NCI-H2171 treated with DMSO at 0.1 percent for 48 hours (cell line): ENCODE data around the gene RAD51B.
"Not testable (repeated sequence)": the region's sequence is repeated elsewhere in the genome, so short reads cannot be mapped to it uniquely, and the experiment has no call there.

Experiments used
- DNase-seq: peaks from one replicate; lab custom pipeline; 2025; lab: John Stamatoyannopoulos, UW

RAD51B gene

DNA sequence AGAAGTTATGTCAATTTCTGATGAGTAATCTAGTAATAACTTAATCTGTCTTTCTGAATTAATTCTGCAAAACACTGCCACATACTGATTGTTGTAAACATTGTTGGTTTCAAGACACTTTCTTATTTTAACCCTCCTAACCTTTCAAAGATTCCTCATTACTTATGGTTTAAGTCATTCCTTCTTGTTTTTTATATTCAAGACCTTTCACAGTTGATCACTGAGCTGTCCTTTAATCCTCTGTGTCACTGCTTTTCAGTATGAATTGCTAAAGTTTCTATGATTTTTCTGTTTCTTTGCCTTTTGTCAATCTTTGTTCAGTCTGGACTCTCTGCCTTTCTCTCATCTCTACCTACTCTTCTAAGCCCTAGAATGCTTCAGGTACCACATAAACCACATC lies 164.7 kb downstream of the RAD51B start:
- no peak for DNase-seq

DNA sequence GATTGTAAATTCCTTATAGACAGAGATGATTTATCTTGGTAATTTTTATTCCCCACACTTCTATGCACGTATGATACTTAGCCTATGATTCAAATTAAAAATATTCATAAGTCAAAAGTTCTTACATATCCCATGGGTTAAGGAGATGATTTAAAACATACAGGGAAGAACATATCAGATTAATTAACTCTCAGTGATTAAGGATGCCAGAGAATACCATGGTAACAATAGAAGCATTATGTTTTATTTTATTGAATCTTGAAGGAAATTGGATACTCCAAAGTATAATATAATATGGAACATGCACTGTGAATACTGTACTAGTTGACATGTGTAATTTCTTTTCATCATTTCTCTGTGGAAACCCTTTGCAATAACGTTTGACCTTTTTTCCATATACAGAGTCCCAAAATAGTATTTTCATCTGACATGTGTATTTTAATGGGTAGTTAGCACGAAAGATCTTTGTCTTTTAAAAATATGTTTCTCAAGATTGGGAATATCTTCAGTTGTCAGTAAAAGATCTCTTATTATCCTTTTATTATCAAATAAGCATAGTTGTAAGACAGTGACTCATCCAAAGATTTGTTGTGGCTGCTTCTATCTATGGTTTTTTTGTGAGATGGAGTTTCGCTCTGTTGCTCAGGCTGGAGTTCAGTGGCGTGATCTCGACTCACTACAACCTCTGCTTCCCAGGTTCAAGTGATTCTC lies 166.7 kb downstream of the RAD51B start:
- no peak for DNase-seq

DNA sequence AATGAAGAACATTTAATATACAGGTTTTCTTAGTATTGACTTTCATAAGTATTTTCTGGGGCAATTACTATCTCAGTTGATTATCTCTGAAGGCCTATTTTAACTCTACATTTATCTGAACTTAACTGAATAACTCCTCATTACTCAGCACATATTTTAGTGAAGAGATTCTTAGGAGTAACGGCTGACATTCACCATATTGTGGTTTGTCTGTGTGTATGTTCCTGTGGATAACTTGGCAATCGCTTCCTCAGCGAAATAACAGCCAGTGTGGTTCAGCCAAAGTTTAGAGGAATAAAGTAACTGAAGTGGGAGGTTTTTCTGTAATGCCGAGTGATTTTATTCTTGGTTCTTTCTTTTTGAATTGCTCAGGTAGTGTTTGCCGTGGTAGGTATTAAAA lies 168.0 kb downstream of the RAD51B start:
- DNase-seq = no peak

DNA sequence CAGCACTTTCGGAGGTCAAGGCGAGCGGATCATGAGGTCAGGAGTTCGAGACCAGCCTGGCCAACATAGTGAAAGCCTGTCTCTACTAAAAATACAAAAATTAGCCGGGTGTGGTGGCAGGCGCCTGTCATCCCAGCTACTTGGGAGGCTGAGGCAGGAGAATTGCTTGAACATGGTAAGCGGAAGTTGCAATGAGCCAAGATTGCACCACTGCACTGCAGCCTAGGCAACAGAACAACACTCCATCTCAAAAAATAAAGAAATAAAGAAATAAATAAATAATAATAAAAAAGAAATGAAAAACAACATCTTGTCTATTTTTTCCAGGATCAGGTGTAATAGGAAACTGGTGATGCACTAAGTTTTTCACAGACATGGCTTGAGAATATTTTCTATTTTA lies 168.6 kb downstream of the RAD51B start:
- DNase-seq = not testable (repeated sequence)

DNA sequence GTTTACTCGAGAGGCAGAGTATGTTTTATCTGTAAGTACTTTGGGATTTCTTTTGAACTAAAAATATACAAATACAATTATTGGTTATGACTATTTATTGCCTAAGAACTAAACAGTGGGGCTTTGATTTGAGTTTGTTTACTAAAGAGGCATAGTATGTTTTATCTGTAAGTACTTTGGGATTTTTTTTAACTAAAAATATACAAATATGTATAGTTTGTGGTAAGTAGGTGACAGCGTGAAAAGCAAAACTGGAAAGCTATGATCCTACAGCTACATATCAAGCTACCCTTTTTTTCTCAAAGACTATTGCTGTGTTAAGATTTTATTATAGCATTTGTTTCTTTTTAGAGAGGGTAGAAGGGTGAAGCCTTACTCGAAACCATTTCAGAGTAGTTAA lies 171.0 kb downstream of the RAD51B start:
- DNase-seq = no peak

DNA sequence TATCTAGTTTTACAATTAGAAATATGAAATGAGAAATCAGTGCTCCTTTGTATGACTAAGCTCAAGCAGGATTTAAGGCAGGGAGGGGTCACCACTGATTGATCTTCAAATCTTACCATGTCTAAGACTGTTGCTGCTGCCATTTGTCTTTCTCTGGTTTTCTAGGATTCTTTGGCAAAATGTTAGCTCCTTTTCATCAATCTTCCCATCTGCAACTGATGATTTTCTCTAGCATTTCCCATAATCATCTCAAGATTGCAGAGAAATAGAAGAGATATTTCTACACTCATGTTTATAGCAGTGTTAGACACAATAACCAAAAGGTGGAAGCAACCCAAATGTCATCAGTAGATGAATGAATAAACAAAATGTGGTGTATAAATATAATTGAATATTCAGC lies 175.0 kb downstream of the RAD51B start:
- DNase-seq = no peak

DNA sequence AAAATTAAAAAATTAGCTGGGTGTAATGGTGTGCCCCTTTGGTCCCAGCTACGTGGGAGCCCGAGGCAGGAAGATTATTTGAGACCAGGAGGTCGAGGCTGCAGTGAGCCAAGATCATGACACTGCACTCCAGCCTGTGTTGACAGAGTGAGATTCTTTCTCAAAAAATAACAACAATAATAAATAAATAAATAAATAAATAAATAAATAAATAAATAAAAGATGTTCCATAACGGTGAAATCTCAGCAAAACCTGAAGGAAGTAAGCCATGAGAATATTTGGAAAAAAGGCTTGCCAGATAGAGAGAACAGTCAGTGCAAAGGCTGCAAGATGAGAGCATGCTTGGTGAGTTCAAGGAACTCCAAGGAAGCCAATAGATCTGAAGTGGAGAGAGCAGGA lies 176.7 kb downstream of the RAD51B start:
- no peak for DNase-seq

DNA sequence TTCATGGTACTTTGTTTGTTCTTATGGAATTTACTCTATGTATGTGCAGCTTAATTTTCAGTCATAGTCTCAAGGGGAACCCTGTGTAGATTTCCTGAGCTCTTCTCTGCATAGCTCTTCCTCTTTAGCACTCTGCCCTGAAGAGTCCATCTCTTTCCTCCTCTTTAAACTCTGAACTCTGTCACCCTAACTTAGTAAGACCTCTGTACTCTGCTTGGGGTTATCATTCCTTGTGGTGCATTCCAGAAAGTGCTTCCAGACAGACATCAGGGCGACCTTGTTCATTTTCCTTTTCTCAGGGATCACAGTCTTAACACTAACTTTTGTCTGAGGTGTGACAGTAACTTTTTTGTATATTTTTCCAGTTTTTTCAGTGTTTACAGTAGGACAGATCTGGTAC lies 179.3 kb downstream of the RAD51B start:
- DNase-seq = no peak

DNA sequence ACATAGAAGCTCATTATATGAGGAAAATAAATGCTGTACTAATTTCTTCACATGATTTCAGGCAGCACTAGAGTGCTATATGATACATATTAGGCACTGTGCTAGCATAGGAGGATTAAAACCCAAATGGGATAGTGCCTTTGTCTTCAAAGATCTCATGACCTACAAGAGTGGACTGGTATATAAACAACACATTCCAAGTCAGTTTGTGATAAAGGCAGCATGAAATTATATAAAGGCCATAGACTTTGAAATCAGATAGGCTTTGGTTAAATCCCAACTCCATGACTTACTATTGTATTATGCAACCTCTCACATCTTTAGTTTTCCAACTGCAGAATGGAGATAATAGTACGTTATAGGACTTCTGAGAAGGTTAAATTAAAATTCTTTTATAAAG lies 179.7 kb downstream of the RAD51B start:
- no peak for DNase-seq

DNA sequence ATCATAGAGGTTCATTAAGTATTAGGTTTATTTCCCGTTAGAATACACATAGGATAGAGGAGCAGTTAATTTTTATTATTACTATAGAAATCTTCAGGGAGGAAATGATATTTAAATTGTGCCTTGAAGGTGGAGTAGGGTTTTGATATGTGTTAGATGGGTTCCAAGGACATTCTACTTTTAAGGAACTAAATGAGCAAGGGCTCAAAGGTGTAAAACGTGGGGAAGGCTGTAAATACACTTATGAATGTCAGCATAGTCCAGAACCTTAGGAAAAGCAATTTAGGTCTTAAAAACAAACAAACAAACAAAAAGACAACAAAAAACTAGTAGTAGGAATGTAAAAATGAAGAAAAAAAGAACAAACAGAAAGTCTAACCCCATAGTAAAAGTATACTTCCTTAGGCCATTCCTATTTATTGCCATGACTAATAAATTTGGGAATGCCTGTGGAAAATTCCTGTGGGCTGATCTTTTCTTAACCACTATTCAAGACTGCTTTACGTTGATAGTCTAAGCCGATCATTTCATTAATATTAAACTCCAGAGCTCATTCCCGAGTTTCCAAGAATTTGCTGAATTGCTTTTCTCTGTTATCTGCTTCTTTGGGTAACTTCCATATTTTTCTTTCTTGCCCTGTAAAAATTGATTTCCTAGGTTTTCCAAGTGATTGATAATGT lies 180.3 kb downstream of the RAD51B start:
- DNase-seq = no peak

DNA sequence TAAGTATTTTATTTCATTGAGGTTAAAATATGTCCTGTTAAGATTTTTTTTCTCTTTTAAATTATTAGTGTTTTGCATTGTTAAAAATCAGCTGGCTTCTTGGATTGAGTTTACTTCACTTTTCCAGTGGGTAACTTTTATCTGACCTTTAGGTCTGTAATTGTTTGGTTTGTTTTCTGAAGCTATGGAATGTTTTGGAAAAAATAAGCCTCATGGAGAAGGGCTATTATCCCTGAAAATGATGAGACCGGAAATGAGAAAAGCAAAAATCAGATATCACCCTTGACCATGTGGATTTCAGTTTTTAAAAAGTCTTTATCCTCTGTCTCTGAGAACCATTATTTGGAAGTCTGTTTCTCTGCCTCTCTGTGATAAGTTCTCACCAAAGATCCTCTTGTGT lies 180.9 kb downstream of the RAD51B start:
- no peak for DNase-seq

DNA sequence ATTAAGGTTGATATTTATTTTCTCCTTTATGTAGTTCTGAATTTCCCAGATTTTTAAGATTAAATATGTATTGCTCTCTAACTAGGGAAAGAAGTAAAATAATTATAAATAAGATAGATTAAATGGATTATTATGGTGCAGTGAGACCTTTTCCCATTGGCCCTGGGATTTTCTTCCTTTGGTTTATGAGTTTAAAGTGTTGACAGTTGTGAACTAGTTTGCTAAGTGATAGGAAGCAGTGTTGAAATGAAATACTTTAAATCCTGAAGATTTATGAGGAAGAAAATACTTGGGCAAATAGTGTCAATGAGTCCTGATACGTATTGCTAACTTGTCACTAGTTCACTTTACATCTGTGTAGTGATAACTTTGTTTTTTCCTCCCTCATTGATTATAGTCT lies 188.9 kb downstream of the RAD51B start:
- DNase-seq = no peak

DNA sequence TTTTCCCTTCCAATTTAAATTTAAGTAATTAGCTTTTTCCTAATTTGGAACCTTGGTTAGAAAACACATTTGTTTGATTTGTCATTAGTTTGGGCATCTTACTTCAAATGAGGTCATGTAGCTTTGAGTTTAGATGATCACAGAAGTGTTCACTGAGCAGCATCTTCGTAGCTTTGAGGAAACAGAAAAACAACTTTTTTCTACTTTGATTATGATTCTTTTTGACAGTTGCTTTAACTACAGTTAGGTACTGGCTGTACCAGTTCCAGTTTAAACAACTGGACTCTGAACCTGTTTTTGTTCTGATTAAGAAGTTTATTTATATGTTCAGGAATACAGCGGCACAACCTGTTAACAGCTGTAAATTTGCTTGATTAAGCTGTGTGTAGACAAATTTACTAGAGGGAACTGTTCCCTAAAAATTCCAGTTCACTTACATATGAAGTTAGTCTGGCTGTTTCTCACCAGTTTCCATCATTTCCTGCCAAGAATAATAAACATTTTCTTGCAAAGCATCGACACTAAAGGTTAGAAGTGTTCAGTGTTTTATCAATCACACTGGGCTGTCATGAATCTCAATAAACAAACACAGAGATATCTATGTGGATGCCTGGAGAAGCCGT lies 191.9 kb downstream of the RAD51B start:
- DNase-seq = no peak

DNA sequence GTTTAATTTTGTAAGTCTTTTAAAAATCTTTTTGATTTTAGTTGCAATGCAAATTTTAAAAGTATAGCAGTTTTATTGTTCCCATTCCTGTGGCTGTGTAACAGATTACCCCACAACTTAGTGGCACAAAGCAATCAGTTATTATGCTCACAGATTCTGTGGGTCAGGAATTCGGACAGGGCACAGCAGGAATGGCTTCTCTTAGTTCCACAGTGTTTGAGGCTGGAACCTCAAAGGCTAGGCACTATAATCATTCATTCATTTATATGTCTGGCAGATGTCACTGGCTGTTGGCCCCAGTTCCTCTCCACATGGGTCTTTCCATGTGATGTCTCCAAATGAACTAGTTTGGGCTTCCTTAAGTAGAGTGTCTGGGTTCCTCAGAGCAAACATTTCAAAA lies 193.3 kb downstream of the RAD51B start:
- DNase-seq = no peak

DNA sequence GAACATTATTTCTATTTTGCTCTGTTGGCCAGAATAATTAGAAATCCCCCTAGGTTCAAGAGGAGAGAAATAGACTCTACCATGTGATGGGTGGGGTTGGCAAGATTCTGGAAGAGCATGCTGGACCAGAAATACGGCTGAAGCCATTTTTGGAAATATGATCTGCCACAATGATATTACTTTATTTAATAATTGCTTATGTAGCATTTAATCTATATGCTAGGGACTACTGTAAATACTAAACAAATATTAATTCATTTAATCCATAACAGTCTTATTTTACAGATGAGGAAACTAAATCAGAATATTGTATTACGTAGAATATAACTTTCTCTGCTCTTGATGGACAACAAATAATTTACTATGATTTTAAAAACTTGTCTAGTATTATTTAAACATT lies 193.7 kb downstream of the RAD51B start:
- no peak for DNase-seq

DNA sequence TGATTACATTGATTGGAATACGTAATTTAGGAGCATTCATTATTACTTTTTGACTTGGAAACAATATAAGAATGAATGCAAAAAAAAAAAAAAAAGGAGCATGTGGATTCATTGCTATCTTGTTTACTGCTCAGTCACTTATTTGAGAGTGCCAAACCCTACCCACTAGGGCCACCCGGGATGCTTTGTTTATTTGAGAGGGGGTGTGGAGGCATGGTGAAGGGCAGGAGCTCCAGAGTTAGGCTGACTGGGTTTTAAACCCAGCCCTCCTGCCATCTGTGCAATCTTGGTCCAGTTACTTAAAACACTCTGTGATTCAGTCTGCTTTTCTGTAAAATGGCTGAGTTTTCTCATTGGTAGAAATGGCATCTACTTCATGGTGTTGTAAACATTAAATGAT lies 195.2 kb downstream of the RAD51B start:
- peak; percentile 57 for DNase-seq

DNA sequence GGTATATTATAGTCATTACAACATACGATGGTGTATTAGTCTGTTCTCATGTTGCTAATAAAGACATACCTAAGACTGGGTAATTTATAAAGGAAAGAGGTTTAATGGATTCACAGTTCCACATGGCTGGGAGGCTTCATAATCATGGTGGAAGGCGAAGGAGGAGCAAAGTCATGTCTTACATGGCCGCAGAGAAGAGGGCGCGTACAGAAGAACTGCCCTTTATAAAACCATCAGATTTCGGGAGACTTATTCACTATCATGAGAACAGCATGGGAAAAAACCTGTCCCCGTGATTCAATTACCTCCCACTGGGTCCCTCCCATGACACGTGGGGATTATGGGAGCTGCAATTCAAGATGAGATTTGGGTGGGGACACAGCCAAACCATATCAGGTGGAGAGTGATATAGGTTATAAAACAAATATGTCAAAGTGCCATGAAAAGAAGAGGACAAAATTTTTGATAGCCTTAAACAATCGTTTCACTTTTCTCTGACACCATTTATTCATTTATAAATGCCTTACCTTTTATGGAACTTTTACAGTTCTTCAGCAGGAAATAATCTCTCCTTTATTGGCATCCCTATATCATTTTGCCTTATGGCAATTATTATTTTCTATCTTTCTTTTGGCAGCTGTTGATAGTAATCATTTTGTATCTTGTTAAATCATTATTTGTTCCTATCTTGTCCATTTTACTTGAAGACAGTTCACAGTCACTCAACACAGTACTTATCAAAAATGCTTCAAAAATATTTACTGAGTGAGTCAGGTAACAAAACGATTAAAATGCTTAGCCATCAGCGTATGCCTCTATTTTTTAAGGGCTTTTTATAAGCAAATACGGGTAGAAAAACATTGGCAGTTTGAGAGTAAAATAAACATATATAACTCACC lies 196.0 kb downstream of the RAD51B start:
- DNase-seq = no peak

DNA sequence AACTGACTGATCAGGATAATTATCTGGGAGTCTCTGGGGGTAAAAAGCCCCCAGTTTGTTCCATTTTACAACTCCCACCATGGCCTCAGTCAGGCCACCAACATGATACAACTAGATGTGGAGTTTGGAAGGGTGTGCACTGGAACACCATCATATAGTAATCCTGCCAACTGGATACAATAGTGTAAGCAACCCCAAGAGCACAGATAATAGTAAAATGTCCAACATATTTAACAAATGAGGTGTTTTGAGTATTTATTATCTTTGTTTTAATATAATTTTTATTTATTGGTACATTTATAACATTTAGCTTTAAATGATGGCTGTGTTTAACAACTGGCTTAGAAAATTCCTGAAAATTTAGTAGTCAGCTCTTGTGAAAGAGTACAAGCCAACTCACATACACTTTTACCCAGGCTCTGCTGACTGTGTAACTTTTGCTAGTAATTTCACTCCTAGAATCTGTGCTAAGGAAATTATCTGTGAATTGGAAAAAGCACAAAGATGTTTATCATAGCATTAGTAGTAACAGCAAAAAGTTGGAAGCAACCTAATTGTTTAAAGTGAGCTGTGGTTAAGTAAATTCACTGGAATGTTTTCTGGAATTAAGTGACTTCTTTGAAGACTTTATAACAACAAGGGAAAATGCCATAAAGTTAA lies 196.8 kb downstream of the RAD51B start:
- no peak for DNase-seq

DNA sequence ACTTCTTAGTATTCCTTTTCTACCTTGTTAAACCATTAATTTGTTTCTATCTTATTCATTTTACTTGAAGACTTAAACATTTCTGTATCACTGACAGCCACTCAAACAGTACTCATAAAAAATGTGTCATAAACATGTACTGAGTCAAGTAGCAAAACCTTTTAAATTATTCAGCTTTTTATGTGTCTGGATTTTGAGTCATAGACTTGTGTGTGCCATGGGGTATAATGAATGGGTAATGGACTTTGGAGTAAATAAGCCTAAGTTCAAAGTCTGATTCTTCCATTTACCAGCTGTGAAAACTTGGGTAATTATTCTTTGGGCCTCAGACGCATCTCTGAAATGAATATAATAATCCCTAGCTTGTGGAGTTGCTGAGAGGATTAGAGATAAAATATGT lies 199.0 kb downstream of the RAD51B start:
- no peak for DNase-seq

DNA sequence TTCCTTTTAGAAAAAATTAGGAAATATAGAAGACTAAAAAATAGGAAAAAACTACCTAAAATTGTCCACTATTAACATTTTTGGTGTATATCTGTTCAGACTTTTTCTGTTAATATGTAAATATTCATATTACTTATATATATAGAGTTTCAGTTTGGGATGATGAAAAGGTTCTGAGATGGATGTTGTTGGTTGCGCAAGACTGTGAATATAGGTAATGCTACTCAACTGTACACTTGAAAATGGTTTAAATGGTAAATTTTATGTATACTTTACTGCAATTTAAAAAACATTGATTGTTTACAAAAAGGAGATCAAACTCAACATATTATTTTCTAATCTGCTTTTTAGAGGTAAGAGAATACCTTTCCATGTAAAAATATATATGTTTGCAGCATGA lies 200.9 kb downstream of the RAD51B start:
- DNase-seq = peak; percentile 63

DNA sequence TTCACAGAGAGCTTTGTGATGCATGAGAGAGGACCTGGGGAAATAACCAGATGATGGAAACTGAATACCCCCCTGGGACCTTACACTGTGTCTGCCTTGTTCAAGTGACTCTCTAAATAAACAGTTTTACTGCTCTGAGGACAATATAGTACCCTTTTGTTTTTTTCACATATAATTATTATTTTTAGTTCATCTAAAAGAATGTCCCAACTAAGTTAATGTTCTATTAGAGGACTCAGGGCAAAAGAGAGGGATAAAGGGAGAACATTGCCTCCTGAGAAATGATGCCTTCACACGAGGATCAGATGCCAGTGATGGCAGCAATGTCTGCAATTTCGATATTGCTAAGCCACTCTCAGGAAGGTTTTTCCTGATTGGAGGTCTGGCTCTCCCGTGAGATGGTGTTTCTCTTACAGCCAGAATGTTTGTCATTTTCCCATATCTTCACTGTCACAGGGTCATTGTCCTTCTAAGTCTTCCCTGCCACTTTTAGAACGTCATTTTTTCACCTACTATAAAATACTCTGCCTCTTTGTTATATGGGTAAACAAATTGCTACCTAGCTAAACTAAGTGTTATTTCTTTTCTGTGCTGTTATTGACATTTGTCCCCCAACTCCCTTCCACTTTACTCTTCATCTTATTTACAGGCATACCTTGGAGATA lies 201.6 kb downstream of the RAD51B start:
- DNase-seq = peak; percentile 98
